A549 (cell line): ENCODE data around the gene TMOD1.

Experiments used
- HDAC2 ChIP-seq: fragments of 200-600 bp; sonication (generic); IDR thresholded peaks from 2 replicates; pipeline ENCODE4 v1.6.1; 2016
- MYC ChIP-seq: IDR thresholded peaks from 2 replicates; pipeline ENCODE4 v1.6.1; 2012; ENCODE audit warnings: mild to moderate bottlenecking, inconsistent platforms, low read length, improper control_type of control experiment, borderline replicate concordance
- NPAS2 ChIP-seq: fragments of 250-450 bp; sonication (Bioruptor Pico); IDR thresholded peaks from 2 replicates; pipeline ENCODE4 v1.8.0; 2022; ENCODE audit warnings: mild to moderate bottlenecking, moderate library complexity, borderline replicate concordance
- POLR2A ChIP-seq: IDR thresholded peaks from 2 replicates; pipeline ENCODE4 v1.6.1; 2012; ENCODE audit warnings: mild to moderate bottlenecking, low read length
- RFX5 ChIP-seq: fragments of 450-650 bp; IDR thresholded peaks from 2 replicates; pipeline ENCODE4 v1.7.1; 2014; ENCODE audit warnings: antibody characterized with exemption, mild to moderate bottlenecking, moderate library complexity
- ZFP36 ChIP-seq: fragments of 450-650 bp; IDR thresholded peaks from 2 replicates; pipeline ENCODE4 v1.6.1; 2014; ENCODE audit warnings: borderline replicate concordance; ENCODE audit not compliant: partially characterized antibody
- ZSCAN20 ChIP-seq: fragments of 250-450 bp; sonication (Bioruptor Pico); IDR thresholded peaks from 2 replicates; pipeline ENCODE4 v1.8.0; 2022; ENCODE audit warnings: mild to moderate bottlenecking, moderate library complexity
- TF ChIP-seq, protein P1 (sequence below): fragments of >200 bp; sonication (Bioruptor Twin); formaldehyde crosslinking; IDR thresholded peaks from 3 replicates; pipeline ENCODE4 v1.6.1; 2016
- TF ChIP-seq, protein P2 (sequence below): fragments of >200 bp; sonication (Bioruptor Twin); formaldehyde crosslinking; IDR thresholded peaks from 3 replicates; pipeline ENCODE4 v1.5.1; 2016

DNA sequence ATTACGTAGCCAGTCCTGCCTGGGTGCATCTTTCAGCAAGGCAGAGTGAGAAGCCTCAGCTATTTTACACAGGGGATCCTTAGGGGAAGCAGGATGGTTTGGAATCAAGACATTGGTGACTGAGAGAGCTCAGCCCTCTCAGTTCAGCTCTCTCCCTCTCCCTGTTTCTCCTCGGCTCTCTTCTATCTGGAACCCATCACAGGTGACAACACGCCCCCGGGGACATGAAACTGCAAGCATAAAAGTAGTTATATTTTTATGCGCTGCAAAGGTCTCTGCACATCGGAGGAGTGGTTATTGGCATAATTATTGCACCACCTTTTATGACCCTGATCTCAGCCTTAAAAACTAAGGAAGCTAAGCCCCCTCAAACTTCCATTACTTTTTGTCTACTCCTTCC, 14.2 kb downstream of the TMOD1 start:
- TF ChIP-seq POLR2A: no peak
- no peak for TF ChIP-seq NPAS2
- no peak for TF ChIP-seq ZFP36
- TF ChIP-seq, protein P1, sequence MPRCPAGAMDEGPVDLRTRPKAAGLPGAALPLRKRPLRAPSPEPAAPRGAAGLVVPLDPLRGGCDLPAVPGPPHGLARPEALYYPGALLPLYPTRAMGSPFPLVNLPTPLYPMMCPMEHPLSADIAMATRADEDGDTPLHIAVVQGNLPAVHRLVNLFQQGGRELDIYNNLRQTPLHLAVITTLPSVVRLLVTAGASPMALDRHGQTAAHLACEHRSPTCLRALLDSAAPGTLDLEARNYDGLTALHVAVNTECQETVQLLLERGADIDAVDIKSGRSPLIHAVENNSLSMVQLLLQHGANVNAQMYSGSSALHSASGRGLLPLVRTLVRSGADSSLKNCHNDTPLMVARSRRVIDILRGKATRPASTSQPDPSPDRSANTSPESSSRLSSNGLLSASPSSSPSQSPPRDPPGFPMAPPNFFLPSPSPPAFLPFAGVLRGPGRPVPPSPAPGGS: no peak
- TF ChIP-seq, protein P2, sequence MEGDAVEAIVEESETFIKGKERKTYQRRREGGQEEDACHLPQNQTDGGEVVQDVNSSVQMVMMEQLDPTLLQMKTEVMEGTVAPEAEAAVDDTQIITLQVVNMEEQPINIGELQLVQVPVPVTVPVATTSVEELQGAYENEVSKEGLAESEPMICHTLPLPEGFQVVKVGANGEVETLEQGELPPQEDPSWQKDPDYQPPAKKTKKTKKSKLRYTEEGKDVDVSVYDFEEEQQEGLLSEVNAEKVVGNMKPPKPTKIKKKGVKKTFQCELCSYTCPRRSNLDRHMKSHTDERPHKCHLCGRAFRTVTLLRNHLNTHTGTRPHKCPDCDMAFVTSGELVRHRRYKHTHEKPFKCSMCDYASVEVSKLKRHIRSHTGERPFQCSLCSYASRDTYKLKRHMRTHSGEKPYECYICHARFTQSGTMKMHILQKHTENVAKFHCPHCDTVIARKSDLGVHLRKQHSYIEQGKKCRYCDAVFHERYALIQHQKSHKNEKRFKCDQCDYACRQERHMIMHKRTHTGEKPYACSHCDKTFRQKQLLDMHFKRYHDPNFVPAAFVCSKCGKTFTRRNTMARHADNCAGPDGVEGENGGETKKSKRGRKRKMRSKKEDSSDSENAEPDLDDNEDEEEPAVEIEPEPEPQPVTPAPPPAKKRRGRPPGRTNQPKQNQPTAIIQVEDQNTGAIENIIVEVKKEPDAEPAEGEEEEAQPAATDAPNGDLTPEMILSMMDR: no peak
- TF ChIP-seq MYC: no peak
- TF ChIP-seq RFX5: no peak
- no peak for TF ChIP-seq ZSCAN20 (CRISPR knock-in tag)
- no peak for TF ChIP-seq HDAC2
